HUES64 (cell line): ENCODE data around the gene FKBP1C. TPM values are rescaled to one million over a fixed set of nuclear protein-coding genes. Genes with fewer than 3 reads are reported as not detected.
"Not testable (repeated sequence)": the region's sequence is repeated elsewhere in the genome, so short reads cannot be mapped to it uniquely, and the experiment has no call there.

ENCODE experiments used
- H3K27ac ChIP-seq: 2 replicates; pipeline ENCODE4 v1.7.0; 2013; ENCODE audit warnings: low read depth, low read length, inconsistent platforms
- H3K27me3 ChIP-seq: 2 replicates; pipeline ENCODE4 v1.6.1; 2013; ENCODE audit warnings: mild to moderate bottlenecking, low read length; ENCODE audit not compliant: insufficient read depth
- H3K36me3 ChIP-seq: 2 replicates; pipeline ENCODE4 v1.6.1; 2013; ENCODE audit warnings: mild to moderate bottlenecking, low read length; ENCODE audit not compliant: insufficient read depth
- H3K4me1 ChIP-seq: 2 replicates; pipeline ENCODE4 v1.6.1; 2013; ENCODE audit warnings: mild to moderate bottlenecking, low read length, moderate library complexity; ENCODE audit not compliant: insufficient read depth
- H3K4me3 ChIP-seq: 2 replicates; pipeline ENCODE4 v1.5.1; 2013; ENCODE audit warnings: mild to moderate bottlenecking, low read length, moderate library complexity
- H3K9ac ChIP-seq: 2 replicates; pipeline ENCODE4 v1.6.1; 2013; ENCODE audit warnings: mild to moderate bottlenecking, low read depth, low read length
- H3K9me3 ChIP-seq: 2 replicates; pipeline ENCODE4 v1.6.1; 2013; ENCODE audit warnings: low read depth, low read length; ENCODE audit not compliant: insufficient read depth
- WGBS: fragments of 150-250, 120-280 bp; methylation state at CpG from one replicate; pipeline ENCODE4 v1.1.7; 2013; ENCODE audit warnings: missing lambda C conversion rate; 5-methylcytosine and 5-hydroxymethylcytosine counted together
- polyA plus RNA-seq, 2 experiments: library from polyadenylated mRNA; stranded (reverse); fragments of 50-300 nt; gene quantifications; one replicate each; pipeline ENCODE4 v1.2.3, GENCODE V29; 2013

Gene FKBP1C
- polyA plus RNA-seq (2013, experiment 1 of 2): 0.75 TPM
- 0.95 TPM for polyA plus RNA-seq (2013, experiment 2 of 2)

DNA sequence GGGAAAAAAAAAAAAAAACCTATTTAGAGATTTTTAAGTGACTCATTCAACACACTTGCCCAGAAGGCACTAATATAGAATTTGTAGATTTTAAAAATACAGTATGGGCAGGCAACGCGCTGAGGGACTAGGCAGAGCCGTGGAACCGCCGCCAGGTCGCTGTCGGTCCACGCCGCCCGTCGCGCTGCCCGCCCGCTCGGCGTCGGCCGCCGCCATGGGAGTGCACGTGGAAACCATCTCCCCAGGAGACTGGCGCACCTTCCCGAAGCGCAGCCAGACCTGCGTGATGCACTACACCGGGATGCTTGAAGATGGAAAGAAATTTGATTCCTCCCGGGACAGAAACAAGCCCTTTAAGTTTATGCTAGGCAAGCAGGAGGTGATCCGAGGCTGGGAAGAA lies at the start of gene FKBP1C:
TSS of gene FKBP1C (plus strand) at position 127 of the 400 bp plus-strand sequence.
- not testable (repeated sequence) for H3K27me3 ChIP-seq

DNA sequence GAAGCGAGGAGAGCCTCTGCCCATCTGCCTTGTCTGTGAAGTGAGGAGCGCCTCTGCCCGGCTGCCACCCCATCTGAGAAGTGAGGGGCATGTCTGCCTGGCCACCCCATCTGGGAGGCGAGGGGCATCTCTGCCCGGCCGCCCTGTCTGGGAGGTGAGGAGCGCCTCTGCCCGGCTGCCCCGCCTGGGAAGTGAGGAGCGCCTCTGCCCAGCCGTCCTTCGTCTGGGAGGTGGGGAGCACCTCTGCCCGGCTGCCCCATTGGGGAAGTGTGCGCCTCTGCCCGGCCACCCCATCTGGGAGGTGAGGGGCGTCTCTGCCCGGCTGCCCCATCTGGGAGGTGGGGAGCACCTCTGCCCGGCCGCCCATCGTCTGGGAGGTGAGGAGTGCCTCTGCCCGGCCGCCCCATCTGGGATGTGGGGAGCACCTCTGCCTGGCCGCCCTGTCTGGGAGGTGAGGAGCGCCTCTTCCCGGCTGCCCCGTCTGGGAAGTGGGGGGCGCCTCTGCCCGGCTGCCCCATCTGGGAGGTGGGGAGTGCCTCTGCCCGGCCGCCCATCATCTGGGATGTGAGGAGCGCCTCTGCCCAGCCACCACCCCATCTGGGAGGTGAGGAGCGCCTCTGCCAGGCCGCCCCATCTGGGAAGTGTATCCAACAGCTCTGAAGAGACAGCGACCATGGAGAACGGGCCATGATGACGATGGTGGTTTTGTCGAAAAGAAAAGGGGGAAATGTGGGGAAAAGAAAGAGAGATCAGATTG lies 47.0 kb upstream of the FKBP1C start:
- H3K4me3 ChIP-seq, H3K36me3 ChIP-seq, H3K27me3 ChIP-seq, H3K27ac ChIP-seq, H3K9ac ChIP-seq, H3K4me1 ChIP-seq: not testable (repeated sequence)
- peaks cover 11% of the 10 kb centered on the region; the same call in 1 of the 2 replicates for H3K9me3 ChIP-seq
- 84% methylated on average over 34 of the region's 37 CpGs for WGBS

More for the DNA sequence above, at the start of gene FKBP1C:
- H3K9me3 ChIP-seq: peaks cover 22% of the 10 kb centered on the region
- H3K4me1 ChIP-seq, H3K36me3 ChIP-seq, H3K27ac ChIP-seq, H3K4me3 ChIP-seq, H3K9ac ChIP-seq: not testable (repeated sequence)
- WGBS: 94% methylated on average over 27 of the region's 27 CpGs

DNA sequence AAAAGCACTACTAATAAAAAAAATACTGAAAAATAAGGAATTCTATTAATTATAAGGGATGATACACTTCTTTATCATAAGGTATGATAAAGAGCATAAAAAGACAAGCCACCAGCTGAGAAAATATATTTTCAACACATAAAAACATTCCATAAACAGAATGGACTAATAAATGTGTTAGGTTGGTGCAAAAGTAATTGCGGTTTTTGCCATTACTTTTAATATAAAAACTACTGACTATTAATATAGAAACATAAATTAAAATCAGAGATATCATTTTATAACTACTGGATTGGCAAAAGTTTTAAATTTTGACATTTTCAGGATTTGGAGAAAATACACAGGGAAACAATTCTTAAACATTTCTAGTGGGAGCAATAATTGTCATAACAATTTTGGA lies 37.1 kb upstream of the FKBP1C start:
- no CpG with 5 or more reads among the region's 1 CpG for WGBS
- Histone ChIP-seq H3K9ac (no peak overlapping the region), H3K36me3 (no peaks in the 10 kb centered on the region), H3K27ac (no peak overlapping the region), H3K4me1 (no peaks in the 10 kb centered on the region), H3K27me3 (no peaks in the 10 kb centered on the region), H3K4me3 (no peak overlapping the region), H3K9me3 (no peaks in the 10 kb centered on the region)

DNA sequence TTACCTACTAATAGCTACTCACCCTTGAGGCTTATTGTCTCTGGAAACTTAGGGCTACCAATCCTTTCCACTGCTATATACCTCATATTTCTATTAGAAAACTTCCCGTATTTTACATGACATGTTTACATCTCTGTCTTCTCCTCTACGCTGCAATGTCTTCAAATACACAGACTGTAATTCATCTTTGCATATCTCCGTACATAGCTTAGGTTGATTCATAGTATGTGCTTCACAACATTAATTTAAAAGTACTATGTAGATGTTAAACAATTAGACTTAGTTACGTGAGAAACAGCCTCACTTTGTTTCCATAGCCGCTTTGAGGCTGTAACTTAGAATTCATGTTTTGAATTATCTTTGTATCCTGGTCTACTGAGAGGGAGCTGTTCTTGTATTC lies 35.1 kb upstream of the FKBP1C start:
- 95% methylated on average over 4 of the region's 5 CpGs for WGBS
- H3K4me3 ChIP-seq: no peak overlapping the region
- H3K9me3 ChIP-seq: no peaks in the 10 kb centered on the region
- H3K9ac ChIP-seq: no peak overlapping the region
- no peak overlapping the region for H3K27ac ChIP-seq
- H3K27me3 ChIP-seq: no peaks in the 10 kb centered on the region
- no peaks in the 10 kb centered on the region for H3K4me1 ChIP-seq
- H3K36me3 ChIP-seq: no peaks in the 10 kb centered on the region

DNA sequence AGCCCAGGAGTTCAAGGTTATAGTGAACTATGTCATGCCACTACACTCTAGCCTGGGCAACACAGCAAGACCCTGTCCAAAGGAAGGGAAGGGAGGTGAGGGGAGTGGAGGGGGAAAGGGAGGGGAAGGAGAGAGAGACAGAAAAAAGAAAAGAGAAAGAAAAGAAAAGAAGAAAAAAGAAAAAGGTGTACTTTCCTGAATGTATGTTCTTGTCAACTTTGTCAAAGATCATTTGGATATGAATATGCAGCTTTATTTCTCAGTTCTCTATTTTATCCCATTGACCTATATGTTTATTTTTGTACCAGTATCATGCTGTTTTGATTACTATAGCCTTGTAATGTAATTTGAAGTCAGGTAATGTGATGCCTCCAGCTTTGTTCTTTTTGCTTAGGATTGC lies 30.9 kb upstream of the FKBP1C start:
- H3K27me3 ChIP-seq: no peaks in the 10 kb centered on the region
- H3K27ac ChIP-seq: no peak overlapping the region
- H3K36me3 ChIP-seq: no peaks in the 10 kb centered on the region
- H3K9me3 ChIP-seq: no peaks in the 10 kb centered on the region
- H3K4me3 ChIP-seq: no peak overlapping the region
- H3K9ac ChIP-seq: no peak overlapping the region
- no peaks in the 10 kb centered on the region for H3K4me1 ChIP-seq

DNA sequence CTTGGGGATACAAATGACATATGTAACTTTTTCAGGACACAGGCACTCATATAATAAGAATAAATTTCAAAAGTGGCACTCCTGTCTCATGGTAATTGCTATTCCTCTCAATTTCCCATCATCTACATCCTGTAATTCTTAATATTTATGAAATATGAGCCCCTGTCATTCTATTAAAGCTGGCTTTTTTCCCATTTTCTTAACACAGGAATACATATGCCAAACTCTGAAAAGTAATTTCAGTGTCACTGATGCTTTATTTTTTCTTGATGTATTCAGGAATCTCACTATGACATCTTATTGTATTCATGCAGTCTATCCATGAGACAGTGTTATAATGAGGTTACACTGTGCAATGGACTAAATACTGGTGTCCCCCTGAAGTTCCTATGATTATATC lies 24.3 kb upstream of the FKBP1C start:
- Histone ChIP-seq H3K4me3 (no peak overlapping the region), H3K9me3 (no peaks in the 10 kb centered on the region), H3K4me1 (no peaks in the 10 kb centered on the region), H3K9ac (no peak overlapping the region), H3K36me3 (no peaks in the 10 kb centered on the region), H3K27ac (no peak overlapping the region), H3K27me3 (no peaks in the 10 kb centered on the region)

DNA sequence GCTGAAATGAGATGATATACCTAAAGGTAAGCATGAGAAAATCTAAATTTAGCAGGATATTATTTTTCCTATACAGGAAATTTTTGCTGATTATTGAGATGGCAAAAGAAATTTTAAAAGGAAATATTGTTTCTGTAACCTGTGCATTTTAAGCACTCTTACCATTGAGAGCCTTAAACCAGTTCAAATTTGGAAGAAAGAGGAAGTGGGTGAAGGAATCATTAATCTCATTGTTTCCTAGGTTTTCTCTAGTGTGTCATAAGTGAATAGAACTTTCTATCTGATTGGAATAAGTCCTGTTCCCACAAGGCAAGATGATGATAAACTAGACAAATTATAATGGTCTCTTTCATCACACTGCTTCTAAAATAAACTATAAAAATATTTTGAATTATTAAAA lies 22.4 kb upstream of the FKBP1C start:
- Histone ChIP-seq H3K27ac (no peak overlapping the region), H3K9ac (no peak overlapping the region), H3K36me3 (no peaks in the 10 kb centered on the region), H3K4me3 (no peak overlapping the region), H3K27me3 (no peaks in the 10 kb centered on the region), H3K4me1 (no peaks in the 10 kb centered on the region), H3K9me3 (no peaks in the 10 kb centered on the region)

DNA sequence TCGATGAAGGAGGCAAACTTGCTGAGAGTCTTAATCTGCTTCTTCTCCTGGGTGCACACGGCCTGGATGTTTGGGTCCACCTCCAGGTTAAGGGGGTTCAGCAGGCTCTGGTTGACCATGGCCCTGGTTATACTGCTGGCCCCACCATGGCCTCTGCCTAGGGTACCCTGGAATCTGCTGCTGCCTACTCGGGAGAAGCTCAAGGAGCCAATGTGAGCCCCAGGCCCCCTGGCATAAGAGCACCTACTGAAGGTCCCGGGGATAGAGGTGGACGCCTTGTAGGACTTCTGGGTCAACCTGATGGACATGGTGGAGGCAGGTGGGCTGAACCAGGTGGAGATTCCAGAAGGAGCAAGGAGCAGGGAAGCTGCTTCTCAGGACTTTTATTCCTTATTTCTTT lies 17.9 kb upstream of the FKBP1C start:
- Histone ChIP-seq H3K27me3 (no peaks in the 10 kb centered on the region), H3K4me3 (no peak overlapping the region), H3K9me3 (no peaks in the 10 kb centered on the region), H3K9ac (no peak overlapping the region), H3K4me1 (no peaks in the 10 kb centered on the region), H3K36me3 (no peaks in the 10 kb centered on the region), H3K27ac (no peak overlapping the region)
- WGBS: 93% methylated on average over 5 of the region's 5 CpGs

DNA sequence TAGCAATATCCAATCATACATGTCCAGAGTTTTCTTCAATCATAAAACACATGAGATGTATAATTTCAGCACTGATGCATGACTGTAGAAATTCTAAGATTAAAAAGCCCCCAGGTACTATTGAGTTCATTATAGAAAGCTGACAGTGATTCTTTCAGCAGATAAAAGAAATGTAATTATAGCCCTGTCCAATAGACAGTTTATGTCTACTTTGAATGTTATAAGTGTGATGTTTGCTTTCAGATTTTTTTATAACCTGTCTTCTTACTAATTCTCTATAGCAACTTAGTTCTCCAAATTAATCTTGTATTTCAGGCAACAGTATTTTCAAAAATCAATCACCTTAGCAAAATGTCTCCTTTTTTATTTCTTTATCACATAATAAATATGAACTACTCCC lies 13.5 kb upstream of the FKBP1C start:
- no peaks in the 10 kb centered on the region for H3K36me3 ChIP-seq
- H3K9ac ChIP-seq: no peak overlapping the region
- H3K9me3 ChIP-seq: peaks cover 8% of the 10 kb centered on the region; the same call in 1 of the 2 replicates
- H3K27me3 ChIP-seq: no peaks in the 10 kb centered on the region
- H3K27ac ChIP-seq: no peak overlapping the region
- H3K4me3 ChIP-seq: no peak overlapping the region
- no peaks in the 10 kb centered on the region for H3K4me1 ChIP-seq

DNA sequence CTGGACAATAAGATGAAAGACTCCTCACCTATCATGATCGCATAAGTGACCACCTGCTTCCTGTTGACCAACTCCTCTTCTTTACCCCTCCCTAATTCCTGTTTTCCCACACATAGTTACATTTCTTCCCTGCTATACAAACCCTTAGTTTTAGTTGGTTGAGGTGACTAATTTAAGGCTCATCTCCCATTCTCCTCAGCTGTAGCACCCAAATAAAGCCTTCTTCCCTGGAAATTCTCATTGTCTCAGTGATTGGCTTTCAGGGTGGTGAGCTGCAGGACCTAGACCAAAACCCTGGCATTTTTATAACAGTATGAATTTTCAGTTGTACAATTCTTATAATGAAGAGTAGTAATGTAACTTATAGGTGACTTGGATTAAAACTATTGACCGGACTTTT lies 2.1 kb downstream of the FKBP1C start:
- Histone ChIP-seq H3K4me3 (no peak overlapping the region), H3K4me1 (no peaks in the 10 kb centered on the region), H3K27ac (no peak overlapping the region), H3K9me3 (peaks cover 22% of the 10 kb centered on the region), H3K9ac (no peak overlapping the region), H3K27me3 (no peaks in the 10 kb centered on the region), H3K36me3 (no peaks in the 10 kb centered on the region)
- 98% methylated on average over 1 of the region's 2 CpGs for WGBS

DNA sequence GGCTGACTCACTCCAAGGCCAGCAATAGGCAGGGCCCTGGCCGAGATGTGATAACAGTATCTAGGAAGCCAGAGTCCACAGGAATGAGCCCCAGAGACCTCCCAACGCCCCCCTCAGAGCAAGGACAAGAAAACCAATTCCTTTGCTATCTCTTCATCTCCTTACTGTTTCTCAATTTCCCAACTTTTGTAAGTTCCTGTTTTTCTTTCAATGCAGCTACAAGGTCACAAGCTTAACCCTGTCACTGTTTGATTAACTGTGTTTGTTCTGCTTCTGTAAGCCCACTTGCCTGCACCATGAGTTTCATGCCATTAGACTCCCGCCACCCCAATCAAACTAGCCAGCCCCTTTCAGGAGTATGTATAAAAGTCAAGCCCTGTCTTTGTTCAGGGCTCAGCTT lies 3.5 kb downstream of the FKBP1C start:
- Histone ChIP-seq H3K4me3 (no peak overlapping the region), H3K27me3 (no peaks in the 10 kb centered on the region), H3K4me1 (no peaks in the 10 kb centered on the region), H3K27ac (no peak overlapping the region), H3K9me3 (peaks cover 22% of the 10 kb centered on the region), H3K9ac (no peak overlapping the region), H3K36me3 (no peaks in the 10 kb centered on the region)
- 61% methylated on average over 3 of the region's 3 CpGs for WGBS

DNA sequence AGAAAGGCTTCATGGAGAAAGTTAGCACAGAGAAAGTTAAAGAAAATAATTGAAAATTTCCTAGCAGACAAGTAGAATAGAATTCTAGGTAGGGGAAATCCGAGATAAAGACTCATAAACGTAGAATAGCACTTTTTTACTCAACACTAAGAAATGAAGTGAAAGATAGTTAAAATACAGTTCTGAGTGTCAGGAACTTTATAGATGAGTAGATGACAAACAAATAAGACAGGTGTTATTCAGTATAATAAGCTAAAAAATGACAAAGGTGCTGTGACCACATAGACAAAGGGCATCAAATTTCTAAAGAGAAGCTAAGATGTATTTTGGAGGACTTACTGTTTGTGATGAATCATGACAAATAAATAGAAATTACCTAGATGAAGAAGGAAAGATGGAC lies 12.9 kb downstream of the FKBP1C start:
- H3K9ac ChIP-seq: no peak overlapping the region
- H3K4me1 ChIP-seq: no peaks in the 10 kb centered on the region
- WGBS: no CpG with 5 or more reads among the region's 2 CpGs
- H3K27me3 ChIP-seq: no peaks in the 10 kb centered on the region
- H3K9me3 ChIP-seq: peaks cover 4% of the 10 kb centered on the region; the same call in 1 of the 2 replicates
- no peaks in the 10 kb centered on the region for H3K36me3 ChIP-seq
- no peak overlapping the region for H3K4me3 ChIP-seq
- no peak overlapping the region for H3K27ac ChIP-seq
